Hematopoietic multipotent progenitor cell treated with erythropoietin and hydrocortisone succinate and interleukin-3 and kit ligand, for 8 days (in vitro differentiated cells): Measurements from ENCODE around the gene ATP5PD.

Experiments used
- DNase-seq: peaks from one replicate; pipeline ENCODE4 v3.0.0-alpha.2; 2015

The ATP5PD gene

DNA sequence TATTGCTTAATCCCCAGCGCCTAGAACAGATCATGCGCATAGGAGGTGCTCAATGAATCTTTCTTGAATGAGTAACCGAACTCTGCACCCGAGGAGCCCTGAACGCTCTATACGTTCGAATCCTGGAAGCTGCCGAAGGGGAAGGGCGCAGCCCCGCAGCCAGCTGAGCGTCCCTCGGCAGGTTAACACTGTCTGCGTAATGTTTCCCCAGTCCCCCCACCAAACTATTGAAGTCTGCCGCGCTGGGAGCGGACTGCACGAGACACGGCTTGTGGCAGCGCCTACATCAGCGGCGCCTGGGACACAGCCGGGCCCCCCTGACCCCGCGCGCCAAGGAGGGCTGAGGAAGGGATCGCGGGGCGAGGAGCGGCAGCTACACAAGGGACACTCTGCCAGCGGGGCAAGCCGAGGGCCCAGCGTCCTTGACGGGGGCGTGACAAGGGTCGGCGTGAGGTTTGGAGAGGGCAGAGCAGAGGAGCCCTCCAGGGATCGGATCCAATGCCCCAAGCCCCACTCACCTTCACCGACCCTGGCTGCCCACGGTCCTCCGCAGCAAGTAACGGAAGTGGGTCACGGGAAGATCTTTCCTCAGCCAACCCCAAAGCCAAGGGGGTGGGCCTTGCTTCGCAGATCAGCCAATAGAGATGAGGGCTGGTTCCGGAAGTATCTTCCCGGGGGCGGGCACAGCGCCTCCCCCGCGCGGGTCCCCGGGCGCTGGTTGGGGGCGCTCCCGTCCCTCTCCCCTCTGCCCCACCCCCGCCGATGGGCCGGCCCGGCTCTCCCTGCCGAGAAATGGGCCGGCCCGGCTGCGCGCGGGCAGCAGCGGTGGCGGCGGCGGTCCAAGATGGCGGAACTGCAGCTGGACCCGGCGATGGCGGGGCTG is at the start of gene ATP5PD, which contains the start of gene KCTD2:
Gene ATP5PD, minus strand, starts transcription at position 563 of the 883 bp plus-strand sequence. CDS start 4,319 bp downstream, outside the sequence.
Gene KCTD2, plus strand, starts transcription at position 819 of the 883 bp plus-strand sequence. Its CDS starts 26 bp downstream, at position 845.
- peak; percentile 96 for DNase-seq

DNA sequence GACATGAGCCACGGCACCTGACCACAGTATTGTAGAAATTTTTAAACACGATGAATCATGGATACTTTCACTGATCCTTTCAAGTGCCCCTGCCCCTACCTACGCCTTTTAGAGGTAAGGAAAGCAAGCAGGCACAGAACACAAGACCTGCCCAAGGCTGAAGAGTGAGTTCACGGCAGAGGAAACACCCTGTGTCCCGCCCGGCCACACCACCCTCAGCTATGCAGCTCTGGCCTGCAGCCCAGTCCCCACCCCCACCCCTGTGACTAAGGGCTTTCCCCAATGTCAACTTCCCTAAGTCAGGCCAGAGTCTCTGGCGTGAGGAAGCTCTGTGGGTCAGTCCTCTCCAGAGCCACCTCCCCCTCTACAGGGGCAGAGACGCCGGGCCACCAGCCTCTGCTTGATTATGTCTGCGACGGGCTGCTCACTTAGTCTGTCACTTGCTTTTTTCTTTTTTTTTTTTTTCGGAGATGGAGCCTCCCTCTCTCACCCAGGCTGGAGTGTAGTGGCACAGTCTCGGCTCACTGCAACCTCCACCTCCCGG is 49.4 kb upstream of the ATP5PD start:
- DNase-seq = peak; percentile 90

DNA sequence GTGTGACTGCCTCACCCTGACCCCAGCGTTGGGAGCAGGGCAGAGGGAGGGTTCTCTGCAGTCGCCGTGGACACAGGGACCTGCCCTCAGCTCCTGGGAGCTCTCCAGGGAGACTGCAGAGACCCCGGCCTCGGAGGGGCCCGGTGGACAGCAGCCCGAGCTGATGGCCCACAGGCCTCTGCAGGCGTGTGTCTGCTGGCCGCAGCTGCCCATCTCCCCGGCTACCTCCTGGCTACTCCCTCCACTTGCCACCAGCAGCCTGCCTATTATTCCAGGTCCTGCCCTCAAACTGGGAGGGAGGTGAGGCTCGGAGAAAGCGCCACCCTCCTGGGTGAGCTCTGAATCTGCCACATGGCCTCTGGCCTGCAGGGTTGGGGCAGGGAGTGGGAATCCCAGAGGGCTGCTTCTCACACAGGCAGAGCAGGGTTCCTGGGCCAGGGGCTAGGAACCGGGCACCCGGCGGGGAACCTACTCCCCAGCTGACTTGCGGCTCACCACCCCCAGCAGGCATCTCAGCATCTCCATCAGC is 48.2 kb upstream of the ATP5PD start:
- DNase-seq = no peak

DNA sequence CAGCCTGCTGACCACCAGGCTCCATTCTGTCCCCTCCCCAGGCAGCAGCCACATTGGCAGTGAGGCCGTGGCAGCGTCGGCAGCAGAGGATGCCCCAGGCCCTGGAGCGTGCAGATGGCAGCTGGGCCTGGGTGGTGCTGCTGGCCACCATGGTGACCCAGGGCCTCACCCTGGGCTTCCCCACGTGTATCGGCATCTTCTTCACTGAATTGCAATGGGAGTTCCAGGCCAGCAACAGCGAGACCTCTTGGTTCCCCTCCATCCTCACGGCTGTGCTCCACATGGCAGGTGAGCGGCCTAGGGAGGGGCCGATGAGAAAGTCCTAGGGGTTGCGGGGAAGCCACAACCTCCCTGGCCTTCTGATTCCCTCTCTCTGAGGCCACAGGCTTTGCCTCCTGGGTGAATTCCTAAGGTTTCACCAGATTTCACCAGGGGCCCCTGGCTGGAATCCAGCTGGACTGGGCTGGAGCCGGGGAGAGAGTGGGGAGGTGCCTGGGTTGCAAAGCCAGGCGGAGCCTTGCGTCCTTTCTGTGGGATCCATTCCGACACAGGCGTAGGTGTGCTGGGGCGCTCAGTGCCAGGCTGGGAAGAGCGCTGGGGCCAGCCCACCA is 46.9 kb upstream of the ATP5PD start:
- DNase-seq = no peak

DNA sequence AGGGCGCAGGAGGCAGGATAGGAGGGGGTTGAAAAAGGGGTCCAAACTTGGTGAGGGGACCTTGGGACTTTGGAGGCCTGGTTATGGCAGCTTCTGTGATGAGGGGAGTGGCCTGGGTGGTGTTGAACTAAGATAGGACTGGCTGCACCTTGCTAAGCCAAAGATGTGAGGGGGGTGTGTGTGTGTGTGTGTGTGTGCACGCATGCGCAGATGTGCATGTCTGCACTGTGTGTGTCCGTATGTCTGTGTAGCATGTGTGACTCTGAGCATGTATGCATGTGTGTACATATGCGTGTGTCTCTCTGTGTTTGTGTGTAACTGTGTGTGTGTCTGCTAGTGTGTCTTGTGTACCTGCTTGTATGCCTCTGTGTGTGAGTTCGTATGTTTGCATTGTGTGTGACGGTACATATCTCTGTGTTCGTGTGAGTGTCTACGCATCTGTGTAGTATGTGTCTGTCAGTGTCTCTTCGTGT is 45.1 kb upstream of the ATP5PD start:
- peak; percentile 51 for DNase-seq

DNA sequence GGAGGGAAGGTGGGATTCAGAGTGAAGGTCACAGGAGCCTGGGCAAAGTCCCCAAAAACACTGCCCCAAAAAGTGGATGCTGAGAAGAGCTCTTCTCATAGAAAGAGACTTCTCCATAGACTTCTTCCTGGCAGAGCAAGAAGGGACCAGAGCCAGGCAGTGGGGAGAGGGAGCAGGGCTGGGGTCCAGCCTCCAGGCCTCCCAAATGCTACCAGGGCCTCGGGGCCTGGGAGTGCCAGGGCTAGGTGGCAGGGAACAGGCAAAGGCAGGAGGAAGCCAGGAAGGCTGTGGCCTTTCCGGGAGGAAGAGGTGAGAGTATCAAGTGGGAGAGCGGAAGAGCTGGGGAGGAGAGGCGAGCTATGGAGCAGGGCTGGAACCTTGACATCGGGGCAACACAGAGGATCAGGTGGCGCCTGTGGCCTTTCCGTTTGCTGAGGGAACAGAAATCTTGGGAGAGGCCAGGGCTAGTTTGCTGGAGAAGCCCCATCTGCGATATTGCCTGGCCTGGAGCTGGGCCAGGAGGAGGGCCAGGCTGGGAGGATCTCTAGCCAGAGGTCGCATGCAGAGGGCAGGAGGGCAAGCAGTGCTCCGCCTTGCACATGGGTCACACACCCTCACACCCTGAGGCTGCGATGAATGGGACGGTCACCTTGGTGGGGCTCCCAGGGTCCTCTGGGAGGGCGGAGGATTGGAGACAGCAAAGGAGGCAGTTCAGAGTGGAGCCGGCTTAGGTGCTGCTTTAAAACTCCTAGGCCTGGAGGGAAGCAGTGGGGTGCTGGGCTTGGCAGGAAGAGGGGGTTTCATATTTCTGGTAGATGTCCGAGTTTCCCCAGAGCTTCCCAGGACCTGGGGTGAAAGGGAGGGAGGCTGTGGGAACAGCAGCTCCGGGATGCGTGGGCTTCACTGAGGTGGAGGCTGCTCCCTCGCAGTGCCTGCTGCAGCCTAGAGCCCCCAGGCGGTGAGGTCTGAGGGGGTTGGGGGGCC is 44.4 kb upstream of the ATP5PD start:
- peak; percentile 49 for DNase-seq

DNA sequence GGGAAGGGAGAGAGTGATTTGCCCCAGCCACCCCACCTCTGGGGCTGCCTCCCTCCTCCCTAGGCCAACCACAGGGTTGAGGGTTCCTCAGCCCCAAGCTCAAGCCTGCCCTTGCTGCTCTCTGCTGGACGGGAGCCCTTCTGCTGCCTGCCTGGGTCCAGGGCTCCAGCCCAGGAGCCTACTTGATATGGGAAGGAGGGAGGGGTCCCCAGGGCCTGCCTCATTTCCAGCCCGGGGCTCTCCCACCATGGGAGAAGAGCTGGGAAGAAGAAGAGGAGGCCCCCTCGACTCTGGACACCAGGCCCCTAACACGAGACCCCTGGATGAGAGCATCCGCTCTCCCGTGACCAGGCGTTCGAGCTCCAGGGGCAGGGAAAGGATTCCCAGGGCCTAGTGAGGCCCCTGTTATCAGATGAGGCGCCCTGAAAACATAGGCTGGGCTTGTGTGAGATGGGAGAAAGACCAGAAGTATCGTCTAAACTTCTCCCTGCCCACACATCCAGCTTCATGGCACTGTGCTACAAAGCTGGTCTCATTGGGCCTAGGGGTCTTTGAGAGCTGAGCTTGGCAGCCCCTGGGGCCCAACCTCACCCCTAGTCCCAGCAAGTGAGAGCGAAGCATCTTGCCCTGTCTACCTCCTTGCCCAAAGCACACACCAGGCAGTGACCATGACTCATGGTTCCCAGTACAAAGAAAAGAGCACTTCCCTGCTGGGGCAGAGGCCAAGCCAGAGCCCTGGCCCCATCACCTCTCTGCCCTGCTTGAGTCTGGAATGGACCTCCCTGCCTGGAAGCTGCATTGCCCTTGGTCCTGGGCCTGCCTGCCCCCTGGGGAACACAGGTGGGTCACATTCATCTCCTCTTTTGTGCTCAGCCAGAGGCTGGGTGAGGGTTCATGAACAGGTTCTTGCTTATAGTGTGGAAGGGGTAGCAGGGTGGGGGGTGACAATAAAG is 42.0 kb upstream of the ATP5PD start:
- DNase-seq = no peak

DNA sequence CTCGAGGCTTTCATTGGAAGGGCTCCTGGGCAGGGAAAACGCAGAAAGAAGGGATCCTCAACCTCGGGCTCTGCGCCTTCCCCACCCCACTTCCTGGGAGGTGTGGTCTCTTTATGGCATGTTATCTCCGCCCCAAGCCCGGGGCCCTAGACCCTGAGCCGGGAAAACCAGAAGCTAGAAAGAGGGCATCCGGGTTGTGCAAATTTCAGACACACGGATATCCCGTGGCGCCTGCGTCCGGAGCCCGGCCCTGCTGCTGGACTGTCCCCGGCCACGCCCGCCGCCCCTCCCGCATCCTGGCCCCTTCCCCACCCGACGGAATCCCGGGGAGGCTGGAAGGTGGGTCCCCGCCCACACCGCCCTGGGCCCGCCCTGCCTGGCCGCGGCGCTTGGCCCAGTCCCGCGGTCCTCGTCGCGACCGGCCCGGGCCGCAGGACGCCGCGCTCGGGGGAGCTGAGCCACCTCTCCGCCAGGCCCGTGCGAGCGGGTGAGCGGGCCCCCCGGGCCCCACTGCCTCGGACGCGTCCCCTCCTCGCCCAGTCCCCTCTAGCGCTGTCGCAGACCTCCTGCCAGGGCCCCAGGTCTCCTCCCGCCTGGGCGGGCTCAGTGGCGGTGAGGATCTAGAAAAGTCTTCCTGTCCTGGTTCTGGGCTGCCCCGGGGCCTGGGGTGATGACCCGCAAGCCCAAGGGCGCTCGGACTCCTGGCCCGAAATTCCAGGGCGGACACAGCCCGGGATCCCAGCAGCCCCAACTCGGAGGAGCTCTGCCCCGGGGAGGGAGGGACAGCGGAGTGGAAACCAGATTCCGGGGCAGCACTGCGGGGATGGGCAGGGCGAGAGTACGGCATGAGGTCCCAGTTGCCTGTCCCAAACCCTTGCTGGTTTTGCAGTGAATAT is 41.0 kb upstream of the ATP5PD start, which contains the start of gene SLC16A5:
Gene SLC16A5, plus strand, starts transcription at position 397 of the 896 bp plus-strand sequence. CDS start 5,683 bp downstream, outside the sequence.
- DNase-seq = peak; percentile 67

DNA sequence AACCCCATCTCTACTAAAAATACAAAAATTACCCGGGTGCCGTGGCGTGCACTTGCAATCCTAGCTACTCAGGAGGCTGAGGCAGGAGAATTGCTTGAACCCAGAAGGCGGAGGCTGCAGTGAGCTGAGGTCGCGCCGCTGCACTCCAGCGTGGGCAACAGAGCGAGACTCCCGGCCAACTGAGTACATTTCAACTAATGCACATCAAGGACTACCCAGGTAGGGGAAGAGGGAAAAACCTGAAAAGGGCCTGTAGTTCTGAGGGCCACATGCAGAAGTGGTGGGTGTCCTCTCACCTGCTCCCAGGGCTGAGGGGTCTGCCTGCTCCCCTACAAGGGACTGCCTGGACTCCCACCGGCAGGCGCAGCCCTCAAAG is 40.4 kb upstream of the ATP5PD start:
- no peak for DNase-seq

DNA sequence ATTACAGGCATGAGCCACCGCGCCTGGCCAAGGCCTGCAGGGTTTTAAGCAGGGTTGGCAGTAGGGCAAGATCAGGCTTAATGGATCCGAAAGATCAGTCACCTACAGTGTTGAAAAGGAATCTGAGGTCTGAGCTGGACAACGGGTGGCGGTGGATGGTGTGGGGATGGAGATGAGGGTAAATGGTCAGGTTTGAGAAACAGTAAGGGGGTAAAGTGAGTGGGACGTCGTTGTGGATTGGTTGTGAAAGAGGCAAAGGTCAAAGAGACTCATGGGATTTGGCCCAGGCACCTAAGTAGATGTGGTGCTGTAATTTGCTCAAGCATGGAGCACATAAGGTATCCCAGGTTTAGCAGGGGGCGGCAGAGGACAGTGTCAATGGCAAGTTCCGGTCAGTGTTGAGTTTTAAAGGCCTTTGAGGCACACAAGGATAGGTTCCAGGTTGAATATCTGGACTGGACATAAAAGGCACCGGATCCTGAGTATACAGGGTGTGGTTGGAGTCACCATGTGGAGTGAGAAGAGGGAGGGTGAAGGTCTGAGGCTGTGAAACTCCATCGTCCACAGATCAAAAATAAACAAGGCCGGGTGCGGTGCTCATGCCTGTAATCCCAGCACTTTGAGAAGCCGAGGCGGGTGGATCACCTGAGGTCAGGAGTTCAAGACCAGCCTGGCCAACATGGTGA is 39.9 kb upstream of the ATP5PD start:
- DNase-seq = no peak

DNA sequence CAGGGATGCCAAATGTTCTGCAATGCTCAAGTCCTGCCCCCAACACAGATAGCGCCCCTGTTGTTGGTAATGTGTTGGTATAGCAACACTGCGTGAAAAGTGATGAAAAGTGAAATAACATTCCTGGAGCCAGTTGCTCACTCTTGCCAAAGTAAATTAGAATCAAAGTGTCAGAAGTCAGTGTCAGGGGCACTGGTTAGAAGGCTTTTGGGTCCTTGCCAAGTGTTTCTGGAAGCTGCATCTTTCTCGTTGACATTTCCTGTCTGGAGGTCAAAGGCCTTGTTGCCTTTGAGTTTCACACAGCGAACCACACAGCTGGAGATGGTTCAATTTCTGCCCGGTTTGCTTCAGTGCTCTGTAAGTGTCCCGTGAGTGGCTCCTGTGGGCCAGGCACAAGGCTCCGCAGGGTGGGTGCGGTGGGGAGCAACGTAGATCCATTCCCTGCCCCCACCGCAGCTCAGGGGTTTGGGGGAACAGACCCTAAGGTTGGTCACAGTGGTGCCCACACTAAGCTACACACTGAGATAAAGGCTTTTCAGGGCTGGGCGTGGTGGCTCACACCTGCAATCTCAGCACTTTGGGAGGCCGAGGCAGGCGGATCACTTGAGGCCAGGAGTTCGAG is 37.4 kb upstream of the ATP5PD start:
- DNase-seq = no peak

DNA sequence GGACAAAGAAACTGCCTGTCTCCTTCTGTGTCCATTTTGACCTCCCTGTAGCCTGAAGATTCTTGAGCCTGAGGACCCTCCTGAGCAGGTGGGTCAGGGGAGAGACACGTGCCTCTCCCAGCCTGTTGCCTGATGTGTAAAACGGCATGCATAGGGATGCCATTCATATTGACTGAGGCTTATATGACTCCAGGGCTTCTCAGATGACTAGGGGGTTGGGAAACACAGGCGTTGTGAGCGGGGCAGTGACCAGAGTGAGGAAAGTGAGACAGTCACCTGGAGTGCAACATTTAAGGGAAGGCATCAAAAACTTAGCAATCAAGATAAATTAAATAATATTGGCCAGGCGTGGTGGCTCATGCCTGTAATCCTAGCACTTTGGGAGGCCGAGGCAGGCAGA is 35.9 kb upstream of the ATP5PD start:
- DNase-seq = no peak

DNA sequence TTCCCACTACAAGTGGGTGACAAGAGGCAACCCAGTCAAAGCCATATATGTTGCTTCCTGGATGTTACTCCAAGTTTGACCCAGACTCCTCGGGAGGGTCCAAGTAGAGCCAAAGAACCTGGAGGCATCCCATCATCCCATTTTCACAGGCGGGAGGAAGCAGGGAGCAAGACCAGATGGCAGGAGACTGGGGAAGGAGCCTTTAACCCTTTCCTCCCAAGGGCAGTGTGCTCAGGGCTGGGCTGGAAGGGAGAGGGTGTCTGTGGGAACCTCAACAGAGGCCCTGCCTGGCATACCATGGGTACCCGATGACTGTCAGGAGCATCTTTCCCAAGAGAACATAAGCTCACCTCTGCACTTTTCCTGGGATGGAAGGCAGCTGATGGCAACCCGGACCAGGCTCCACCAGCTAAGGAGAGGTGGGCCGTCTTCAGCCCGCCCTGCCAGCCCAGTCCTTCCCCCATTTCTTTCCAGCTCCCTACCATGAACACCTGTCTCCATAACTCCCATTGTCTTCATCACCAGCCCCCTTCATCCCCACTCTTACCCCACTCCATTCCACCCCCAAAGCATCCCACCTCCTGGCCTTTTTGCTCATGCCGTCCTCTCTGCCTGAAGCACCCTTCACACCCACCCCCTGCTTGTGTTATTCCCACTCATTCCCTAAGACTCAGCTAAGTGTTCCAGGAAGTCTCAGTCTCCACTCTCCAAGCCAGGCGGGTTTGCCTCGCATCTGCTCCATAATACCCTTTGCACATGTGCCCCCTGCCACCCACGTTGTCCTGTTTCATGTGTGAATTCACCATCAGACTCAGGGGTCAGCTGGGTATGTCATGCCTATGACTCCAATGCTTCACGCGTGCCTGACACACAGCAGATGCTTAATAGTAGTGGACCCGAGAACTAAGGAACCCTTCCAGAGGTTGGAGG is 35.1 kb upstream of the ATP5PD start:
- DNase-seq = no peak

DNA sequence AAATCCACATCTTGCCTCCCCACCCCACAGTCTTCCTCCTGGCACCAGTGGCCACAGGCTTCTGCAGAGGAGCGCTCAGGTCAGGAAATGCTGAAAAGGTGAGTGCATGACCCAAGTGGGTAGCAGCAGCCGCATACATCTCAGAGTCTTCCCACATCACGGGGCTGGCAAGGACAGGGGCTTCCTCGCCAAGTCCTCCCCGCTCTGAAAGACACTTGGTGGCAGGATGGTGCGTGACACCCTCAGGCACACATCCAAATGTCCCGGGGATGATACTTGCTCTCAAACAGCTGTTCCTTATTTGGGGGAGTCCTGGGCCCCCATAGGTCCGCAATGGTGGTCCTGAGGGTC is 32.2 kb upstream of the ATP5PD start:
- DNase-seq = no peak

DNA sequence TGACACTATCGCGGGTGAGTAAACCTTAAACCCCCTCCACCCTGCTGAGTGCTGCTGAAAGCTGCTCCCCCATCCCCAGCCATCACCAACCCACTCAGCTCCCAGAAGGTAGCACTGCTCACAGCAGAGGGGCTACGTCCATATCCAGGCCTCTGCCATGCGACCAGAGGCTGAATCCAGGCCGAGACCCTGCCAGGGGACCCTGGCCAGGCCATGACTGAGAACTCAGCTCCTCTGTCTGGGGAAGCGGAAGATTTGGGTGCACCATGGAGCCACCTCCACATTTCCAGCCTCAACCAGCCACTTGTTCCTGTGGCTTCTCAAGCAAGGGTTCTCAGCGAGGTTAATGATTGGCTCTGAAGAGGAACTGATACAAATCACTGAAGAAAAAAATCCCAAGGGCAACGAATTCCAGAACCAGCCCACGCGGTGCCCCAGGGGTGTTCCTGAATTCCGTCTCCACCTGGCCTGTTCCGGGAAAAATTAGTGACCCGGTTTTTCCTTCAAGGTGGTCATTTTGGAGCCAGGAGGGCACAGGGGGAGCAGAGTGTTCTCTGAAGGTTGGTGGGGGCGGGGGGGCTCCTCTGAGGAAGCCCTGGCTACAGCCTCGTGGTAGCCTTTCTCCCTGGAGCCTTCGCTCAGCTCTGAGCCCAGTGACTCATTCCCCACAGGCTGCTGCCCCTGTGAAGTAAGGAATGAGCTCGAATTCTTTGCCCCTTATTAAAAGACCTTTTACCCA is 31.7 kb upstream of the ATP5PD start:
- no peak for DNase-seq

DNA sequence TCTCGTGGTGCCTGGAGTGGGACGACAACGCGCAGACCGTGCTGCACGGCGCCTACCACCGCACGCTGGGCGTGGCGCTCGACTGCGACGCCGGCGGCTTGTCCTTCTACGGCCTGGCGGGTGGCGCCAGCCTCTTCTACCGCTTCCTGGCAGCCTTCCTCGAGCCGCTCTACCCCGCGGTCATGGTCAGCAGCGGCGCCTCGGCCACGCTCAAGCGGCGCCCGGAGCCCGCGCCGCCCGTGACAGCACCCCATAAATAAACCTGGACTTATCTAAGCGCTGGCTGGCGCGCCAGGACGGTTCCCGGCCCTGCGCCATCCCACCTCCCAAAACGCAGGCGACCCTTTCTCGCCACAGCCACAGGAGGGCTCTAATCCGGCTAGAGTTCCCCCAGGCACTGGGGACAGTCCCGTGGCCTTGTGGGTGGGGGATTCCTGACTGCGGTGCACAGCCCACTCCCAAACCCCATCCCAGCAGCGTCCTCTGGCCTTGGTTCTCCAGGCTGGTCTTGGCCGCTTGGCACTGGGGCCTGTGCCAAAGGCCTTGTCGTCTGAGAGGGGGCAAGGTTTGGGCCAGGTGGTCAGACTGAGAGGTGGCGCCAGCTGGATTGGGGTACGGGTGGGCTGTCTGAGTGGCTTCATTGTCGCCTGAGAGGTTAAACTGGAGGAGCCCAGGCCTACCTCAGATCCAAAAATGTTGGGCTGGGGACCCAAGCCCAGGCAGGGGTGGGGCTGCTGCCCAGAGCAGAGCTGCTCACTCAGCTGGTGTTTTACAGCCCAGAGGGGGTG is 30.9 kb upstream of the ATP5PD start:
- peak; percentile 57 for DNase-seq
